ENCODE data around the gene RTN4R. TPM values are rescaled to one million over a fixed set of nuclear protein-coding genes. Genes with fewer than 3 reads are reported as not detected.

The RTN4R gene
- total RNA-seq, 1 experiment from 2014 or later: 25.0 TPM

- H3K4me3 Mint-ChIP-seq: no peak overlapping the region
- ChIA-PET CTCF (interaction anchor here (1.1 to 3.6 kb wide), 4 partner anchors 11 to 99 kb away, joined by 3 to 34 read pairs (median 5); no protein-coding TSS in a partner anchor), POLR2A (no interaction called here)
- H3K36me3 Mint-ChIP-seq: no peaks in the 10 kb centered on the region
- H3K27ac Mint-ChIP-seq: no peak overlapping the region
- no peaks in the 10 kb centered on the region for H3K9me3 Mint-ChIP-seq
- TF ChIP-seq ZBTB21 (CRISPR knock-in tag; IDR thresholded peaks at IDR 0.05; ENCODE audit: borderline replicate concordance) (no peak), NFYB (CRISPR knock-in tag; conservative IDR thresholded peaks at IDR 0.05; ENCODE audit: low read depth) (no peak), CDX4 (CRISPR knock-in tag; IDR thresholded peaks at IDR 0.05; ENCODE audit: borderline replicate concordance) (no peak), CBFB (CRISPR knock-in tag; IDR thresholded peaks at IDR 0.05; ENCODE audit: low read depth) (no peak), PRRX2 (CRISPR knock-in tag; IDR thresholded peaks at IDR 0.05) (no peak), MAX (CRISPR knock-in tag; IDR thresholded peaks at IDR 0.05) (no peak), E2F4 (CRISPR knock-in tag; IDR thresholded peaks at IDR 0.05; ENCODE audit: borderline replicate concordance, low read depth) (no peak)
- no peaks in the 10 kb centered on the region for H3K4me1 Mint-ChIP-seq
- ATAC-seq: no peak
- no peaks in the 10 kb centered on the region for H3K27me3 Mint-ChIP-seq (ENCODE audit: low read depth)
- DNase-seq (ENCODE audit: low spot score): no peak
Measured at GRCh38 chr22:20256551-20257211, 11.4 kb downstream of the RTN4R start.

GRCh38 chr22:20256027-20256426 is 12.1 kb downstream of the RTN4R start:
- Mint-ChIP-seq H3K27ac (0 out of 2 replicates have a peak overlapping the region, but pooled peaks have one; percentile 24), H3K4me1 (no peaks in the 10 kb centered on the region), H3K27me3 (ENCODE audit: low read depth) (no peaks in the 10 kb centered on the region), H3K36me3 (no peaks in the 10 kb centered on the region), H3K4me3 (no peak overlapping the region), H3K9me3 (no peaks in the 10 kb centered on the region)
- no peak for TF ChIP-seq ZNF423 (CRISPR knock-in tag; IDR thresholded peaks at IDR 0.05)
- TF ChIP-seq MXD4 (CRISPR knock-in tag; IDR thresholded peaks at IDR 0.05; ENCODE audit: borderline replicate concordance): no peak
- TF ChIP-seq ZSCAN18 (CRISPR knock-in tag; IDR thresholded peaks at IDR 0.05): no peak
- TF ChIP-seq ZNF317 (CRISPR knock-in tag; IDR thresholded peaks at IDR 0.05; ENCODE audit: borderline replicate concordance, low read depth): no peak
- no peak for ATAC-seq
- ChIA-PET CTCF (interaction anchor here (1.2 to 3.6 kb wide), 3 partner anchors 10 to 99 kb away, joined by 4 to 34 read pairs (median 5); no protein-coding TSS in a partner anchor), POLR2A (no interaction called here)
- no peak for DNase-seq (ENCODE audit: low spot score)

GRCh38 chr22:20254975-20255946 is 12.9 kb downstream of the RTN4R start:
- CTCF ChIA-PET: interaction anchor here (0.6 to 3.6 kb wide), 5 partner anchors 10 to 267 kb away, joined by 3 to 34 read pairs (median 4); no protein-coding TSS in a partner anchor
- no peak for TF ChIP-seq TEAD1 (CRISPR knock-in tag; IDR thresholded peaks at IDR 0.05)
- H3K27ac Mint-ChIP-seq: peak overlapping the region; percentile 51; the same call in 1 of the 2 replicates

GRCh38 chr22:20253161-20253560 is 15.0 kb downstream of the RTN4R start:
- no peaks in the 10 kb centered on the region for H3K36me3 Mint-ChIP-seq
- H3K27ac Mint-ChIP-seq: no peak overlapping the region
- no peak for DNase-seq (ENCODE audit: low spot score)
- no peaks in the 10 kb centered on the region for H3K27me3 Mint-ChIP-seq (ENCODE audit: low read depth)
- H3K4me1 Mint-ChIP-seq: no peaks in the 10 kb centered on the region
- no peaks in the 10 kb centered on the region for H3K9me3 Mint-ChIP-seq
- ATAC-seq: no peak
- CTCF ChIA-PET: interaction anchor here (0.6 to 1.6 kb wide), 2 partner anchors 15 to 1974 kb away, joined by 3 to 8 read pairs; no protein-coding TSS in a partner anchor
- no peak overlapping the region for H3K4me3 Mint-ChIP-seq
- POLR2A ChIA-PET: no interaction called here
- no peak for TF ChIP-seq TP53 (CRISPR knock-in tag; IDR thresholded peaks at IDR 0.05)
- TF ChIP-seq ZNF281 (CRISPR knock-in tag; IDR thresholded peaks at IDR 0.05): no peak
- no peak for TF ChIP-seq NFE2L1 (CRISPR knock-in tag; IDR thresholded peaks at IDR 0.05)
- no peak for TF ChIP-seq ZNF425 (CRISPR knock-in tag; conservative IDR thresholded peaks at IDR 0.05)
- no peak for TF ChIP-seq ZNF219 (CRISPR knock-in tag; IDR thresholded peaks at IDR 0.05; ENCODE audit: borderline replicate concordance)
- TF ChIP-seq TCF7 (CRISPR knock-in tag; IDR thresholded peaks at IDR 0.05; ENCODE audit: low read depth): no peak

More at GRCh38 chr22:20254975-20255946, 12.9 kb downstream of the RTN4R start:
- ATAC-seq (no peak), DNase-seq (ENCODE audit: low spot score) (no peak)
- Mint-ChIP-seq H3K9me3 (no peaks in the 10 kb centered on the region), H3K36me3 (no peaks in the 10 kb centered on the region), H3K4me3 (no peak overlapping the region), H3K27me3 (ENCODE audit: low read depth) (no peaks in the 10 kb centered on the region), H3K4me1 (no peaks in the 10 kb centered on the region)
- POLR2A ChIA-PET: no interaction called here

All from WTC11 (cell line).